HTR-8/SVneo (cell line): Measurements from ENCODE around the gene INHBC.

ENCODE experiments used
- DNase-seq: peaks from one replicate; pipeline ENCODE4 v3.0.0; 2011; ENCODE audit warnings: low spot score, mixed read lengths; ENCODE audit not compliant: insufficient read length
- FAIRE-seq: peaks from 2 replicates; lab custom pipeline; 2011; peaks lifted over from hg19 to GRCh38; lab: Jason Lieb, UNC

INHBC gene

DNA sequence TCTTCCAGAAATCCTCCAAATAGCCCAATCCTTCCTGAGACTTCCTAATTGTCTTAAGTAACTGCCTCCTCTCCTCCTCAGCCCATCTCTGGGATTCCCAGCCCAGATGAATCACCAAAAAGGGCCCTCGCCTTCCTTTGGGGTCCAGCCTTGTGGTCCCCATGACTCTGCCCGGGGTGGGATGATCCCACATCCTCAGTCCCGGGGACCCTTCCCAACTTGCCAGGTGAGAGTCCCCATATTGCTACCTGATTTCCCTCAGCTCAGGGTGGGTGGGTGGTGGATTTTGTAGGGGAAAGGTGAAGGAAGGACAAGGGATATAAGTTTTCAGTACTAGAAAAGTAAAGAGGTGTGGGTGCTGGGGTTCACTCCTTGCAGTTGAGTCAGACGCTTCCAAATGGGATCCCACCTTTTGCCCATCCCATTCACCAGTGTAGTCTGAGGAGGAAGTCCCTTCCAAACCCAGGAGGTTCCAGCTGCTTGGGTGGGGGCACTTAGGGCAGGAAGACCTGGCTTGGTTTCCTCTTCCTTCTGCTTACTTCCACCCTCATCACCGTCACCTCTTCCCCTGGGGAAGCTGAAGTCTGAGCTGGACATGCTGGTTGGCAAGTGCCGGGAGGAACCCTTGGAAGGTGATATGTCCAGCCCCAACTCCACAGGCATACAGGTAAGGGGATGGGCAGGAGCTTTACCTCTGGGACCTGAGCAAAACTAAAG lies 30.6 kb downstream of the INHBC start:
- FAIRE-seq (no peak), DNase-seq (no peak)

DNA sequence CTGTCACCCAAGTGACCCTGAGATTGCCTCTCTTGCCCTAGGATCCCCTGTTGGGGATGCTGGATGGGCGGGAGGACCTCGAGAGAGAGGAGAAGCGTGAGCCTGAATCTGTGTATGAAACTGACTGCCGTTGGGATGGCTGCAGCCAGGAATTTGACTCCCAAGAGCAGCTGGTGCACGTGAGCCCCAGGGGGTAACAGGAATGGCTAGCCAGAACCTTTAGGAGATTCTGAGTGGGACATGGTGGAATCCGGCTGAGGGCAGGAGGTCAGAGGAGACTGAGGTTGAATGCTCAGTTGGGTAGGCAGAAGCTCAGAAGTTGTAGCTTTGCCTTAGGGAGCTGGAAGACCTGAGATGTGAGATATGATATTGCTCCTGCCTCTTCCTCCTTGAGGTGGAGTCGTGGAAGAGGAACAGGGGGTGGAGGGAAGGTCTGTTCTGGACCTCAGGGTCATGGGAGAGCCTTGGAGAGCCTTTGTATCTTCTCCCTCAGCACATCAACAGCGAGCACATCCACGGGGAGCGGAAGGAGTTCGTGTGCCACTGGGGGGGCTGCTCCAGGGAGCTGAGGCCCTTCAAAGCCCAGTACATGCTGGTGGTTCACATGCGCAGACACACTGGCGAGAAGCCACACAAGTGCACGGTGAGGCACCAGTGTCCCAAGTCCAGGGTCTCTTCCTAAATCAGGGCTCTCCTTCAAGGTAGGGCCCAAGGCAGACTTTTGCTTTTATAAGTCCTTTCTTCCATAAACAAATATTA lies 31.3 kb downstream of the INHBC start:
- DNase-seq, result no peak

DNA sequence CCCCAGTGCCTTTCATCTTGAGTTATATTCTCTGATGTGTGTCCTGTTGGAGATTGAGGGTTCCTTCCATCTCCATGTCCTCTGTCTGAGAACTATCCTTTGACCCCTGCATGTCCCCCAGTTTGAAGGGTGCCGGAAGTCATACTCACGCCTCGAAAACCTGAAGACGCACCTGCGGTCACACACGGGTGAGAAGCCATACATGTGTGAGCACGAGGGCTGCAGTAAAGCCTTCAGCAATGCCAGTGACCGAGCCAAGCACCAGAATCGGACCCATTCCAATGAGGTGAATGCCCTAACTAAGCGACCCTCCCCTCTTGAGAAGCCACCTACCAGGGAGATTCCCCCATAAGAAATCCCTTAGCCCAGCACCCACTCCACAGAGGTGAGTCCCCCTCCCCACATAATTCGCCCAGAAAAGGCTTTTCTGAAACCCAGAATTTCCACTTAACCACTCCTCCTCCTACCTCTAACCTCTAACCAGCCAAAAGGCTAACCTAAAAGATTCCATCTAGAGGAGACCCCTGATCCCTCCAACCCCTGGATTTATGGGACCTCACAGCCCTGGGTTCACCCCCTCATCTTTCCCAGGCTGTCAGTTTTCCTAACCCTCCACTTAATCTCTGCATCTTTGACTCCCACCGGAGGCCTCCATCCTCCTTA lies 32.8 kb downstream of the INHBC start:
- DNase-seq (no peak), FAIRE-seq (no peak)

More for the DNA sequence above, 31.3 kb downstream of the INHBC start:
- FAIRE-seq, result no peak

DNA sequence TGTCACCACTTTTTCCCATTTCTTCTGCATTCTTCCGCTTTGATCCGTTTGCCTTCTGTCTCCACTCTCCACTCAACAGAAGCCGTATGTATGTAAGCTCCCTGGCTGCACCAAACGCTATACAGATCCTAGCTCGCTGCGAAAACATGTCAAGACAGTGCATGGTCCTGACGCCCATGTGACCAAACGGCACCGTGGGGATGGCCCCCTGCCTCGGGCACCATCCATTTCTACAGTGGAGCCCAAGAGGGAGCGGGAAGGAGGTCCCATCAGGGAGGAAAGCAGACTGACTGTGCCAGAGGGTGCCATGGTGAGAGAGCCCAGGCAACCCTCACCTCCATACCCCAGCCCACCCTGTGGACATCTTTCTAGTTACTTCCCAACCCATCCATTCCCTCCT lies 33.3 kb downstream of the INHBC start:
- no peak for FAIRE-seq
- DNase-seq, result no peak

DNA sequence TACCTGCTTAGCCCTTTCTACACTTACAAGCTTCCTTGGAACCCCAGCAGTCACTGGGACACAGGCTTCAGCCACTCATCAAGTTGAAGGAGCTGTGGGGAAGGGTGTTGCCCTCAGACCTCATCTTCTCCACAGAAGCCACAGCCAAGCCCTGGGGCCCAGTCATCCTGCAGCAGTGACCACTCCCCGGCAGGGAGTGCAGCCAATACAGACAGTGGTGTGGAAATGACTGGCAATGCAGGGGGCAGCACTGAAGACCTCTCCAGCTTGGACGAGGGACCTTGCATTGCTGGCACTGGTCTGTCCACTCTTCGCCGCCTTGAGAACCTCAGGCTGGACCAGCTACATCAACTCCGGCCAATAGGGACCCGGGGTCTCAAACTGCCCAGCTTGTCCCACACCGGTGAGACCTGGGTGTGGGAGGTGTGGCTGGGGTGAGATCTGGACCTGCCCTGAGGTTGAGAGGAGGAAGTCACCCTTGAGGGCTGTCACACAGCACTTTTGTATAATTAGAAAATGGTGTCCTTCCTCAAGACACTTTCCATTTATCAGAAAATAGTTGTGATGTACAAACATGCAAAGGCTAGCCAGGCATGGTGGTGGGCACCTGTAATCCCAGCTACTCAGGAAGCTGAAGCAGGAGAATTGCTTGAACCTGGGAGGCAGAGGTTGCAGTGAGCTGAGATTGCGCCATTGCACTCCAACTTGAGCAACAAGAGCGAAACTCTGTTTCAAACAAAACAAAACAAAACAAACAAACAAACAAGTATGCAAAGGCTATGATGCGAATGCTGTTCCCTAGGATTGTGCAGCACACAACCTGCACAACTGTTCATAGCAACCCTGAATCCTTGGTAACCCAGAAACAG lies 34.9 kb downstream of the INHBC start:
- no peak for FAIRE-seq

DNA sequence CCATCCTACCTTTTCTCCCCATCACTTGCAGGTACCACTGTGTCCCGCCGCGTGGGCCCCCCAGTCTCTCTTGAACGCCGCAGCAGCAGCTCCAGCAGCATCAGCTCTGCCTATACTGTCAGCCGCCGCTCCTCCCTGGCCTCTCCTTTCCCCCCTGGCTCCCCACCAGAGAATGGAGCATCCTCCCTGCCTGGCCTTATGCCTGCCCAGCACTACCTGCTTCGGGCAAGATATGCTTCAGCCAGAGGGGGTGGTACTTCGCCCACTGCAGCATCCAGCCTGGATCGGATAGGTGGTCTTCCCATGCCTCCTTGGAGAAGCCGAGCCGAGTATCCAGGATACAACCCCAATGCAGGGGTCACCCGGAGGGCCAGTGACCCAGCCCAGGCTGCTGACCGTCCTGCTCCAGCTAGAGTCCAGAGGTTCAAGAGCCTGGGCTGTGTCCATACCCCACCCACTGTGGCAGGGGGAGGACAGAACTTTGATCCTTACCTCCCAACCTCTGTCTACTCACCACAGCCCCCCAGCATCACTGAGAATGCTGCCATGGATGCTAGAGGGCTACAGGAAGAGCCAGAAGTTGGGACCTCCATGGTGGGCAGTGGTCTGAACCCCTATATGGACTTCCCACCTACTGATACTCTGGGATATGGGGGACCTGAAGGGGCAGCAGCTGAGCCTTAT lies 35.8 kb downstream of the INHBC start:
- DNase-seq, result no peak
- peak; percentile 20 for FAIRE-seq

More for the DNA sequence above, 34.9 kb downstream of the INHBC start:
- DNase-seq, result no peak

DNA sequence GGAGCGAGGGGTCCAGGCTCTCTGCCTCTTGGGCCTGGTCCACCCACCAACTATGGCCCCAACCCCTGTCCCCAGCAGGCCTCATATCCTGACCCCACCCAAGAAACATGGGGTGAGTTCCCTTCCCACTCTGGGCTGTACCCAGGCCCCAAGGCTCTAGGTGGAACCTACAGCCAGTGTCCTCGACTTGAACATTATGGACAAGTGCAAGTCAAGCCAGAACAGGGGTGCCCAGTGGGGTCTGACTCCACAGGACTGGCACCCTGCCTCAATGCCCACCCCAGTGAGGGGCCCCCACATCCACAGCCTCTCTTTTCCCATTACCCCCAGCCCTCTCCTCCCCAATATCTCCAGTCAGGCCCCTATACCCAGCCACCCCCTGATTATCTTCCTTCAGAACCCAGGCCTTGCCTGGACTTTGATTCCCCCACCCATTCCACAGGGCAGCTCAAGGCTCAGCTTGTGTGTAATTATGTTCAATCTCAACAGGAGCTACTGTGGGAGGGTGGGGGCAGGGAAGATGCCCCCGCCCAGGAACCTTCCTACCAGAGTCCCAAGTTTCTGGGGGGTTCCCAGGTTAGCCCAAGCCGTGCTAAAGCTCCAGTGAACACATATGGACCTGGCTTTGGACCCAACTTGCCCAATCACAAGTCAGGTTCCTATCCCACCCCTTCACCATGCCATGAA lies 36.5 kb downstream of the INHBC start:
- FAIRE-seq (no peak), DNase-seq (no peak)

DNA sequence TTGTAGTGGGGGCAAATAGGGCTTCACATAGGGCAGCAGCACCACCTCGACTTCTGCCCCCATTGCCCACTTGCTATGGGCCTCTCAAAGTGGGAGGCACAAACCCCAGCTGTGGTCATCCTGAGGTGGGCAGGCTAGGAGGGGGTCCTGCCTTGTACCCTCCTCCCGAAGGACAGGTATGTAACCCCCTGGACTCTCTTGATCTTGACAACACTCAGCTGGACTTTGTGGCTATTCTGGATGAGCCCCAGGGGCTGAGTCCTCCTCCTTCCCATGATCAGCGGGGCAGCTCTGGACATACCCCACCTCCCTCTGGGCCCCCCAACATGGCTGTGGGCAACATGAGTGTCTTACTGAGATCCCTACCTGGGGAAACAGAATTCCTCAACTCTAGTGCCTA lies 37.1 kb downstream of the INHBC start:
- no peak for DNase-seq
- no peak for FAIRE-seq

DNA sequence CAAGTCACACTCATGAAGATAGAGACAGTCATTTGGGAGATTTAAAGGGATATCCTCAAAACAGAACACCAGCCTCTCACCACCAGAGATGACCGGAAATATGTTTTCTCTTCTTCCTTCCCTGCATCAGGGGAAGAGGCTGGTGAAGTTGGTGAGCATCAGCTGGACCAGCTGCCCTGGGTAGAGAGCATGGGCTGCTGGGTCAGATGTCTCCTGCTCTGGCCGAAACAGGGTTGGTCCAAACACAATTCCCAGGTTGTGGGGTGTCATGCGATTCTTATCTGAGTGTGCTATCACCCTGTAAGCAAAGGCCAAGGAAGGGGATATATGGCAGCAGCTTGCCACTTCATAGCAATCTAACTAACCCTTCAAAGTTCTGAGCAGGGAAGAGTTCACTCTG lies 37.8 kb downstream of the INHBC start:
- FAIRE-seq (no peak), DNase-seq (no peak)

DNA sequence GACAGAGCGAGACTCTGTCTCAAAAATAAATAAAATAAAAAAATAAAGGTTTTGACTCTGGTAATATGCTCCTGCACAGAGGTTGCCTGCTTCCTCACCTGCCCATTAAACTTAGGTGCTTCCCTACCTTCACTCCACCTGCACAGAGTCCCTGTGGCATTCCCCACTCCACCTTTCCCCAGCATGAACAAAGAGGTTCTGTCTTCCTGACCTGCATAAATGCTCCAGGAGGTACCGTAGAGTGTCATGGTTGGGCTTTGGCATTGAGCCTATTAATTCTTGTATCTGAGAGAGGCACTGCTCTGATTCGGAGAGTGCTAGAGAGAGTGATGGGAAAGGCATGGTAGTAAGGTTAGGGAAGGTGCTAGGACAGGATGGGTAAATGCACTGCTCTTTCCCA lies 38.8 kb downstream of the INHBC start:
- DNase-seq (no peak), FAIRE-seq (no peak)

DNA sequence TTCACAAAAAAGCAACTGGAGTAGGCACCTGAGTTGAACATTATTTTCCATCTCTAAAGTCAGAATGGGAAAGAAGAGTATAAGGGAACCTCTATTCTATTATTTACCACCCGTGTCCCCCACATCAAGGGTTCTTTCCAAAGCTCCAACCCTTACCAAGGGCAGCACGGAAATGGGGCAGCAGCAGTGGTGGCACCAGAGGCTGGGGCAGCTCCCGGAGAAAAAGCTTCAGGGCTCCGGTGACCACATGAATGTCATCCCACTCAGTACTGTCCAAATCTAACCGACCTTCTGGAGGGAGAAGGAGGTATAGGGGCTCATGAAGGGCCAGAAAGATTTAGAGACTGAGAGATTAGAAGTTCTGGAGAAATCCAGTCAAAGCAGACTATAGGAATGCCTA lies 39.3 kb downstream of the INHBC start:
- FAIRE-seq, result no peak
- no peak for DNase-seq

DNA sequence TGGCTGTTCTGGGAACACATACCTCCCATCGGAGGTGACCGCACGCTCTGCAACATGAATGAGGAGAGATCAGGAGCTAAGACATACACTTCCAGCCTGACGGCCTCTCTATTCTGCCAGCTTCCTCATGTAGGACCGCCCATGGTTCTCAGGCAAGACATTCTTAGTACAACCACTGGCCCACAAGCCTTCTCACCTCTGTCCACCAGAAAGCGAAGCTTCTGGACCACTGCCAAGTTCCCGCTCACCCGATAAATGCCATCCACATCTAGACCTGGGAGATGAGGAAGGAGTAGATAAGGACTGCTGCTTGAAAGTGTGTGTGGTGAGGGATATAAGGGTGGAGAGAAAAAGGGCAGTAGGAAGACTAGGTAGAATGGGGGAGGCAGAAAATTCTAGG lies 39.8 kb downstream of the INHBC start:
- no peak for DNase-seq
- FAIRE-seq, result no peak

DNA sequence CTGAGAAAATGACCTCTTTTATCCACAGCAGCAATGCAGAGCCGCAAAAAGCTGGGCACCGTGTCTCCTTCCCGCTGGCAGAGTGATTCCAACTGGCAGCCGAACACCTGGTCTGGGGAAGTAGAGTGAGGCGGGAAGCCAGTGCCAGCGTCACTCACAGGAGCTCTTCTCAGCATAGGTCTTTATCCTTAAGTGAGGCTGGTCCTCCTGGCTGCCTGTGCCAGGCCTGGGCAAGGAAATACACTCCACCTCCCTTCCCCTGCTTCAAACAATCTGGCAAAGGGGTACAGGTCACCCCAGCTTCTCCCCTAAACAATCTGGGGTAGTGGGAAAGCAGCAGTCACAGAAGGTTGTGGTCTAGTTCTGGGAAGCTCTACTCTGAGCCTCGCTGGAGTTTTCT lies 40.3 kb downstream of the INHBC start:
- no peak for DNase-seq
- FAIRE-seq, result no peak

DNA sequence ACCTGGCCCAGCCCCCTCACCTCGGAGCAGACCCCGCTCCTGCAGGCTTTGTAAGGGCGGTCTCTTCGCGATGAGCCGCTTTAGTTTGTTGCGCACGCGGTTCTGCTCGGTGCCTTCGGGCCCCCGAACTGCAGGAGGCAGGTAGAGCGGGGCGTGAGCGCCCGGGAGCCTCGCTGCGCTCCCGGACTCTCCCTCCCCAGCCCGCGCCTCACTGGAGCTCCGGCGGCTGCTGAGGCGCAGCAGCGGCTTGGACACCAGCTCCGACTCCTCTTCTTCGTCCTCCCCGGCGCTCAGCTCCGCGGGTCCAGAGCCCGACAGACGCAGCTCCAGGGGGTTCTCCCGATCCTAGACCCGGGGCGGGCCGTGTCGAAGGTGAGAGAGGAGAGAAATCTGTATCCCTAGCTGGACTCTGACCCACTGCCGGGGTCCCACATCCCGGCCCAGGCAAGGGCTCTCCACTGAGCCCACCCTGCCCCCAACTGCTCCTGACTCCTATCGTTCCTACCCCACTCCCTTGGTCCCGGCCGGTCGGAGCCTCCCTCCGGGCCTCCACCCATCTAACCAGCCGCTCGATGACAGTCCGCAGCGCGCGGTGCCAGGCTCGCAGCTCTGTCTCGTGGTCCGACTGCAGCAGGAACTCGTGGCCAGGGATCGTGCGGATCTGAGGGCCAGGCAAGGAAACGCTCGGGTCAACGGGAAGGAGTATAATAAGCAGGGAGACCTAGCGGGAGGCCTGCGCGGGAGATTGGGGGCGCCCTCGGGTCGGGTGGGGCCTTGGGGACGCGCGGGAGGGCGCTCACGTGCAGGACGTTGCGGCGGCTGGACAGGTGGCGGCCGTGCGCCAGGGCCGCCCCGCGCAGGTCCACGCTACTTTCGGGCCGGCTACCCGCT lies 40.9 kb downstream of the INHBC start:
- FAIRE-seq (no peak), DNase-seq (no peak)

DNA sequence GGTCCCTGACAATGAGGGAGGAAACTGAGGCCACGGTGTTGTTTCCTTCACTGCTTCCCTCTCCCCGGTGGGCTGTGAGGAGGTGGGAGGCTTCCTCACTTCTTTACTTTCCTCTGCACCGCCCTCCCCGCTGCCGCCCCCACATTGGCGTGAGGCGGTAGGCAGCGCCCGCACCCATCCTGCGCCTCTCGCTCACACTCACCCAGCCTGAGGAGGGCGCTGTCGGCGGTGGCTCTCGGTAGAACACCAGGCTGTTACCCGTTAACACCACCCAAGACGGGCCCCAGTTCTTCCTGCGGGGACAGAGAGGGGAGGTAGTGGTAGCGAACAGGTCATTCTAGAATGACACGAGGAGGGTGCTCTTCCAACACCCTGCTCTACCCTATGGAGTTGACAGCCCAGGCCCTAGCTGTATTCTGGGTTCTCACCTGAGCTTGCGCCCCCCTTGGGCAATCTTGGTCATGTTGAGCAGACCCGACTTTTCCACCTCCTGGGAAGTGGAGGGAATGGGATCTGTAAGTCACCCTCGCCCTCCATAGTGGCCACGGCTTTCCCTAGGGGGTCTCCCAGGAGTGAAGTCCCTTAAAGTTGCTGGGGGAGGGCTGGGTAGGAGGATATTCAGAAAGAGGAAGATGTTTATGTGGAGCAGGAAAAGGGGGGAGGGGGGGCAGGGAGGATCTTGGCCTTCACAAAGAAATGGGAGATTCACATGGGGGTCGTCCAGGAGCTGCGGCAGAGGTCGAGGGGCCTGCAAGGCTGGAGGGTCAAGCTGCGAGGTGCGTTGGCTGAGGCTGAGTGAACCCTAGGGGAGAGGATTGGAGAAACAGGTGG lies 41.8 kb downstream of the INHBC start:
- no peak for FAIRE-seq
- DNase-seq, result no peak

DNA sequence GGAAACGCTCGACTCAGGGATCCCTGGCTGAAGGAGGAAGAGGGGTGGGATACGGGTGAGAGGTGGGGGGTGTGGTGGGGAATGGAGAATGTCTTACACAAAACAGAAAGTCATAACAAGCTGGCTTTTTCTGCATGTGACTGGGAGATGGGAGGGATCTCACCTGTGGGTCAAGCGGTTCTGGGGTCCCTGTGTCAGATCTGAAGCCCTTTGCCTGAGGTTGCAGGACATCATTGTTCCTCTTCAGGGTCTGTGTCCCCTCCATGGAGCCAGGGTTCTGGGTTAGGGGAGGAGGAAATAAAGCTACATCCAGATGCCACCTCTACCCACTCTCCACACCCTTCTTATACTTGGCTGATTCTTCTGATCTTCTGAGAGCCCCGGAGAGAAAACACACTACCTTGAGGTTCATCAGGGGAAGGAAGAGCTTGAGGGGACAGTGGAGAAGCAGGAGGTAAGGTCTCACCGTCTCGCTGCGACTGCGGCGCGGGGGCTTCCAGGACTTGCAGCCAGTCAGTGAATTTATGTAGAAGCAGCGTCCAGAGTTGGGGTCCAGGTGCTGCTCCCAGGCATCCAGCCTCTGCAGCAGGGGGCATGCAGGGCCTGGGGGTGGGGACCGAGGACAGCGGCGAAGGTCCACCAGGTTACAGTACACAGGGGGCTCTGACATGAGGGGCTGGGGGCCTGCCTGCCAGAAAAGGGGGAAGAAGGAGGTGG lies 42.6 kb downstream of the INHBC start:
- no peak for FAIRE-seq
- no peak for DNase-seq
